Caki2 (cell line): ENCODE results near the gene KRTAP24-1. TPM values are rescaled to one million over a fixed set of nuclear protein-coding genes. Genes with fewer than 3 reads are reported as not detected.

Source experiments
- DNase-seq: peaks from one replicate; pipeline ENCODE4 v3.0.0-alpha.2; 2015; ENCODE audit warnings: low read depth
- in situ Hi-C: cut with HindIII; loops from 2 replicates; pipeline ENCODE4 v1.10.0; 2016; ENCODE audit warnings: low sequenced_read_pairs, low pct_unique_long_range_greater_than_20kb, mixed read lengths
- total RNA-seq: library from RNA; depleted of rRNA; stranded (reverse); fragments of >200 nt; shearing (Covaris generic); gene quantifications from 2 replicates; pipeline ENCODE4 v1.2.3, GENCODE V29; 2014; ENCODE audit warnings: low replicate concordance; rRNA removed

KRTAP24-1 gene
- total RNA-seq, 1 experiment from 2014 or later, result not detected

- in situ Hi-C loops, result no loop called here
- DNase-seq, result no peak
These were observed 39.1 kb downstream of the KRTAP24-1 start for GRCh38 chr21:30243691-30244090.

DNA sequence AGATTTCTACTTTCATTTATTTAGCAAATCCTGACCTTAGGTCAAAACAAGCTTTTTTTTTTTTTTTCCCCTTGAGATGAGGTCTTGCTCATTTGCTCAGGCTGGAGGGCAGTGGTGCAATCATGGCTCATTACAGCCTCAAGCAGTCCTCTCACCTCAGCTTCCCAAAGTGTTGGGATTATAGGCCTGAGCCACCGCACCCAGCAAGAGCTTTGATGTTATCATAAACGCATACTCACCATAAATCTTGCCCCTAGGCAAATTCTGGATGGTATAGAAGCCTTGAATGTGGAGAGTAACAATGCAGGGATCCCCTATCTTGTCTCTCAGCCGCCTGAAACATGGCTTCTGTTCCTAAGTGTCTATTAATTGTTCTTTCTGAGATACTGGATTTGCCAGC, 42.1 kb downstream of the KRTAP24-1 start:
- in situ Hi-C loops, result no loop called here
- no peak for DNase-seq

DNA sequence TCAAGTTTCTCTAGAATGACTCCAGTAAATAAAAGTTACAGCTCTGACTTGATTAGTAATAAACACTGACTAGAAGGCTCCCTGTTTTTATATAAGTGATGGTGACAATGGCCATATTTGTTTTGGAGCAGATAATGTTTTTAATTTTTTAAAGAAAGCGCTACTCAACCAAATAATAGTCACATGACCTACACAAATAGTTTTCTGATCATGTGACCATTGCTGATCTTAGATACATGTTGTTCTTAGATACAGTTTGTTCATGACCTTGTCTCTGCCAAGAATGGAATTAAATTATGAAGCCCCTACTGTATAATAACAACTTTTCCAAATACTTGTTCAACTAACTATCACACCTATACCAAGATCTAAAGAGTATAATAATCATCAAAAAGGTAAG, 44.6 kb downstream of the KRTAP24-1 start:
- DNase-seq, result no peak
- in situ Hi-C loops, result no loop called here

GRCh38 chr21:30234643-30235042, 48.1 kb downstream of the KRTAP24-1 start:
- DNase-seq, result no peak
- in situ Hi-C loops, result no loop called here

DNA sequence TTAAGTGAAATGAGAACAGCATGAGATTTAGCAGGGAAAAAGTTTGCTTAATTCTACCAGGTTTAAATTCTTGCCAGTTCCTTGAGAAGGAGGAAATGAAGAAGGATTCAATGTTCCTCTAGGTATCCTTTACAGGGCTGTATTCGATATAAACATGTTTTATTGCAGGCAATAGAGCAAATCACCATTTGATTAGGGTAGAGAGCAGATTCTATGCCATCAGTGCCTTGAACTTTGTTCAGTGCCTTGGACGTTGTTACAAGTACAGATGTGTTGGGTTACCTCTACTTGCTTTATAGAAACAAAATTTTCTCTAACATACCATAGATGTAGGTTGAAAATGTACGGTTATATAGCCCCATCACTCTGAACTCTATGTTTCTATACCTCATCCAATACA, 48.7 kb downstream of the KRTAP24-1 start:
- in situ Hi-C loops, result no loop called here
- no peak for DNase-seq

GRCh38 chr21:30233228-30234020, 49.3 kb downstream of the KRTAP24-1 start:
- in situ Hi-C loops, result no loop called here
- no peak for DNase-seq

GRCh38 chr21:30232011-30232410, 50.7 kb downstream of the KRTAP24-1 start:
- DNase-seq, result no peak
- in situ Hi-C loops, result no loop called here

Other genes with a start within 250 kb of the KRTAP24-1 start
- not detected in 2 replicates for gene CLDN17, start 116.1 kb downstream of the KRTAP24-1 start, total RNA-seq
- not detected in 2 replicates for gene CLDN8, start 66.9 kb downstream of the KRTAP24-1 start, total RNA-seq
- not detected in 2 replicates for gene KRTAP25-1, start 6.6 kb upstream of the KRTAP24-1 start, total RNA-seq
- not detected in 2 replicates for gene KRTAP26-1, start 37.4 kb upstream of the KRTAP24-1 start, total RNA-seq
- gene KRTAP27-1, start 54.7 kb upstream of the KRTAP24-1 start, total RNA-seq, result not detected in 2 replicates
- gene KRTAP23-1, start 65.7 kb upstream of the KRTAP24-1 start, total RNA-seq, result not detected in 2 replicates
- gene KRTAP13-2, start 89.3 kb upstream of the KRTAP24-1 start, total RNA-seq, result not detected in 2 replicates
- not detected in 2 replicates for gene KRTAP13-1, start 113.1 kb upstream of the KRTAP24-1 start, total RNA-seq
- not detected in 2 replicates for gene KRTAP13-3, start 143.0 kb upstream of the KRTAP24-1 start, total RNA-seq
- gene KRTAP13-4, start 147.3 kb upstream of the KRTAP24-1 start, total RNA-seq, result not detected in 2 replicates
- gene KRTAP15-1, start 157.3 kb upstream of the KRTAP24-1 start, total RNA-seq, result not detected in 2 replicates
- gene KRTAP19-1, start 197.4 kb upstream of the KRTAP24-1 start, total RNA-seq, result not detected in 2 replicates
- not detected in 2 replicates for gene KRTAP19-2, start 204.5 kb upstream of the KRTAP24-1 start, total RNA-seq
- not detected in 2 replicates for gene KRTAP19-3, start 209.1 kb upstream of the KRTAP24-1 start, total RNA-seq
- not detected in 2 replicates for gene KRTAP19-4, start 214.2 kb upstream of the KRTAP24-1 start, total RNA-seq
- not detected in 2 replicates for gene KRTAP19-5, start 219.2 kb upstream of the KRTAP24-1 start, total RNA-seq